NT2/D1 (cell line): ENCODE measurements around the gene SMIM5.

Experiments used
- YY1 ChIP-seq: IDR thresholded peaks from 2 replicates; pipeline ENCODE4 v1.6.1; 2011; ENCODE audit not compliant: insufficient read length, insufficient read depth
- ZNF274 ChIP-seq: IDR thresholded peaks from 2 replicates; pipeline ENCODE4 v1.6.1; 2011; ENCODE audit warnings: mild to moderate bottlenecking, low read depth, low read length

- TF ChIP-seq ZNF274 (no peak), YY1 (no peak)
These were observed 11.7 kb upstream of the SMIM5 start for GRCh38 chr17:75621489-75621888.
